A673 (cell line): ENCODE results near the gene ESPL1.

Experiments
- CTCF ChIP-seq: fragments of 300-800, 200-600 bp; sonication (generic); conservative IDR thresholded peaks from 2 replicates; pipeline ENCODE4 v1.5.1; 2017; ENCODE audit warnings: low read depth, mild to moderate bottlenecking, antibody characterized with exemption, low read length, moderate library complexity, mixed read lengths
- EZH2 ChIP-seq: fragments of 200-600 bp; sonication (generic); IDR thresholded peaks from 2 replicates; pipeline ENCODE4 v1.6.1; 2017; ENCODE audit warnings: borderline replicate concordance, low read depth, mild to moderate bottlenecking, mixed read lengths, antibody characterized with exemption, low read length; ENCODE audit not compliant: poor library complexity, severe bottlenecking

GRCh38 chr12:53313996-53314395 lies 45.9 kb downstream of the ESPL1 start:
- TF ChIP-seq CTCF (no peak), EZH2 (no peak)
